Uterus (tissue), 2 donors: Measurements from ENCODE around the gene STC2.

Source experiments
- POLR2A ChIP-seq, 2 donors: fragments of 450-650 bp; IDR thresholded peaks; one replicate each; pipeline ENCODE4 v1.6.1; 2016; ENCODE audit warnings: antibody characterized with exemption in 2 of 2, mild to moderate bottlenecking in 1 of 2, moderate library complexity in 1 of 2
- TF ChIP-seq, protein P1 (sequence below), 4 experiments: fragments of 200-600 bp in 2 of 4; fragments of 450-650 bp in 2 of 4; sonication (generic) in 2 of 4; IDR thresholded peaks; one replicate each; pipeline ENCODE4 v1.5.1; 2016 to 2019; ENCODE audit warnings: antibody characterized with exemption in 4 of 4, mild to moderate bottlenecking in 2 of 4, moderate library complexity in 1 of 4

DNA sequence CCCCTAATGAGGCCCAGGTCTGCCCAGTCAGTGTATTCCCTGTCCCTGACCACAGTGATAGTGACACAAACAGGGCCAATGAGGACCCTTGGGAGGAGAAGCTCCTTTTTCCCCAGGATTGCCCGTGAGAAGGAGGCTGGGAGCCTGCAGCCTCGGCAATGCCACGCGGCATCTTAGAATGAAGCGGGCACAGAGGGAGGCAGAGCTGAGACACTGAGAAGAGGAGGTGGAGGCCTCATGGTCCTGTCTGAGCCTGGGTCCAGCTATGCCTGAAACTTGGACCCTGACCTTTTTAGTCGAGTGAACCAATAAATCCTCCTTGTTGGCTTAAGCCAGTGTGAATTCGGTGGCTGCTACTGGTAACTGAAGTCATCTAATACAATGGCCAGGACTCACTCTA, 28.4 kb downstream of the STC2 start:
- TF ChIP-seq, protein P1, sequence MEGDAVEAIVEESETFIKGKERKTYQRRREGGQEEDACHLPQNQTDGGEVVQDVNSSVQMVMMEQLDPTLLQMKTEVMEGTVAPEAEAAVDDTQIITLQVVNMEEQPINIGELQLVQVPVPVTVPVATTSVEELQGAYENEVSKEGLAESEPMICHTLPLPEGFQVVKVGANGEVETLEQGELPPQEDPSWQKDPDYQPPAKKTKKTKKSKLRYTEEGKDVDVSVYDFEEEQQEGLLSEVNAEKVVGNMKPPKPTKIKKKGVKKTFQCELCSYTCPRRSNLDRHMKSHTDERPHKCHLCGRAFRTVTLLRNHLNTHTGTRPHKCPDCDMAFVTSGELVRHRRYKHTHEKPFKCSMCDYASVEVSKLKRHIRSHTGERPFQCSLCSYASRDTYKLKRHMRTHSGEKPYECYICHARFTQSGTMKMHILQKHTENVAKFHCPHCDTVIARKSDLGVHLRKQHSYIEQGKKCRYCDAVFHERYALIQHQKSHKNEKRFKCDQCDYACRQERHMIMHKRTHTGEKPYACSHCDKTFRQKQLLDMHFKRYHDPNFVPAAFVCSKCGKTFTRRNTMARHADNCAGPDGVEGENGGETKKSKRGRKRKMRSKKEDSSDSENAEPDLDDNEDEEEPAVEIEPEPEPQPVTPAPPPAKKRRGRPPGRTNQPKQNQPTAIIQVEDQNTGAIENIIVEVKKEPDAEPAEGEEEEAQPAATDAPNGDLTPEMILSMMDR (IDR thresholded peaks at IDR 0.05), result no peak
- TF ChIP-seq POLR2A (IDR thresholded peaks at IDR 0.05), result no peak
